ENCODE data around the gene IL32.

IL32 gene, protein sequence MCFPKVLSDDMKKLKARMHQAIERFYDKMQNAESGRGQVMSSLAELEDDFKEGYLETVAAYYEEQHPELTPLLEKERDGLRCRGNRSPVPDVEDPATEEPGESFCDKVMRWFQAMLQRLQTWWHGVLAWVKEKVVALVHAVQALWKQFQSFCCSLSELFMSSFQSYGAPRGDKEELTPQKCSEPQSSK

DNA sequence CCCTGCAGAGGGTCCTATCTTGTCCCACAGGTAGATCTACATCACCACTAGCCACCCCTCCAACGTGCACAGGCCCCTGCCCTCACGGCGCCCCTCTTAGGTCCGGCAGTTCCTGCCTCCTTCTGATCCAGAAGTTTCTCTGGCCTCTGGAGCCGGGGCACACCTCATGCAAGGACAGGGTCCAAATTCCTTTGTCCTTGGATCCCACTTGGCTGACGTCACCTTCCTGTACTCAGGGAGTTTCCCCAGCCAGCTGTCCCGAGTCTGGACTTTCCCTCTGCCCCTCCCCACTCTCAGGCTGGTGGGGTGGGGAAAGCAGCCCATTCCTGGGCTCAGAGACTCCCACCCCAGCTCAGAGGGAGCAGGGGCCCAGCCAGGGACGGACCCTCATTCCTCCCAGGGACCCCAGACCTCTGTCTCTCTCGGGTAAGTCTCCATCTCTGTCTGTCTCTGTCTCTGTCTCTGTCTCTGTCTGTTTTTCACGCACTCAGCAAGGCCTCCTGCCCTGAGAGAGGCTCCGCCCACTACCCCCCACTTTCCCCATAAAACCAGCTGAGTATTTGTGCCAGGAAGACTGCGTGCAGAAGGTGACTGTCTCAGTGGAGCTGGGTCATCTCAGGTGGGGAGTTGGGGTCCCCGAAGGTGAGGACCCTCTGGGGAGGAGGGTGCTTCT is at the start of gene IL32:
TSS of gene IL32 (plus strand) at position 572 of the 673 bp plus-strand sequence. CDS start 172 bp downstream, outside the sequence.
- DNase-seq (ENCODE audit: low spot score) = peak; percentile 82

DNA sequence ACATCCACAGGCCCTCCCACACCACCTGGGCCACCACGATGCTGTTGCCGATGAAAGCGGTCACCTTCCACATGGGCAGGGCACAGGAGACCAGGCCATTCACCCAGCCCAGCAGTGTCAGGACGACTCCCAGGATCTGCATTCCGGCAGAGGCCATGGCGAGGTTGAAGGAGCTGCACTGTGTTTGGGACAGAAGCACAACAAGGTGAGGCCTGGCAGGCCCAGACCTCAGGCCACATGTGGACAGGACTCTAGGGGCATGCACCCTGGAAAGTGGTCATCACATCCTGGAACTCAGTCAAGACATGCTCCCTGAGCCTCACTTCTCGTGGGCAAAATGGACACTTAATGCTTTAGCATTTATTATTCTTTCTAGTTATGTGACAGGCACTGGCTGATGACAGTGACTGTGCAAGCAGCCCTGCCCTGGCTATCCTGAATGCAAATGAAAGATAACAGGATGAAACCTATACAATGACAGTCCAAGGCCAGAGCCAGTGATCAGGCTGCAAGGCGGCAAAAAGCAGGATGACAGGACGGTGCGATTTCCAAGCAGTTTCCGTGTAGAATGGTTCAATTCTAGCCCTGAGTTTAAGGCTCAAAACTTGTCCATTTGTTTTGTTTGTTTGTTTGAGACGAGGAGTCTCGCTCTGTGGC is 49.4 kb upstream of the IL32 start:
- no peak for DNase-seq (ENCODE audit: low spot score)

DNA sequence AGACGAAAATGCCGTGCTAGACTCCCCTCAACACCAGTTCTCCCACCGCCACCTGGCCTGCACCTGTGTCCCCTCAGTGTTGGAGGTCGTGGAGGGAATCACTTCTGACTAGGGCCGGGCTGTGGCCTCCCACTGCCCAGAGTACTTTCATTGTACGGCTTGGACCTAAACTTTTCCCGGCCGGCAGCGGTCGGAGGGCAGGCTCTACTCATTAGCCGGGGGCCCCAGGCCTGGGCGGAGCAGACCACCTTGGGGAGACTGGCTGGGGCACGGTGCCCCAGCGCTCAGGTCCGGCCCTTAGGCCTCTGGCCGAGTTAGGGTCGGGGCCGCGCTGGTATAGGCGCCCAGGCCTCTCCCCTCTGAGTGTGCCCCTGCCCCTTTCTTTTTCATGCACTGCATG is 48.1 kb upstream of the IL32 start:
- no peak for DNase-seq (ENCODE audit: low spot score)

GRCh38 chr16:3017794-3018506 is 47.5 kb upstream of the IL32 start, which contains the start of gene CLDN6:
CLDN6 (minus strand) TSS chr16:3018183; CDS start chr16:3016021, 2,162 bp downstream.
- no peak for DNase-seq (ENCODE audit: low spot score)

GRCh38 chr16:3019594-3020246 is 45.7 kb upstream of the IL32 start:
- DNase-seq (ENCODE audit: low spot score) = no peak

DNA sequence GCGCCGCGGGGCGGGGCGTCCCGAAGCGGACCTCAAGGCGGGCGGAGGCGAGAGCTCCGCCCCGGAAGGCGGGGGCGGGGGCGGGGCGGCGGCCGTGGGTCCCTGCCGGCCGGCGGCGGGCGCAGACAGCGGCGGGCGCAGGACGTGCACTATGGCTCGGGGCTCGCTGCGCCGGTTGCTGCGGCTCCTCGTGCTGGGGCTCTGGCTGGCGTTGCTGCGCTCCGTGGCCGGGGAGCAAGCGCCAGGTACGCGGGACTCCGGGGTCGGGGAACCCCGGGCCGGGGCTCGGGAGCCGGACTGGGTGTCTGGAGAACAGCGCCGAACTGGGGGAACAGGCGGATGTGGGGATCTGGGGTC is 45.2 kb upstream of the IL32 start, which contains the start of gene TNFRSF12A:
TSS of gene TNFRSF12A (plus strand) at position 122 of the 357 bp plus-strand sequence. CDS start at position 152, 30 bp downstream.
- DNase-seq (ENCODE audit: low spot score) = peak; percentile 89

DNA sequence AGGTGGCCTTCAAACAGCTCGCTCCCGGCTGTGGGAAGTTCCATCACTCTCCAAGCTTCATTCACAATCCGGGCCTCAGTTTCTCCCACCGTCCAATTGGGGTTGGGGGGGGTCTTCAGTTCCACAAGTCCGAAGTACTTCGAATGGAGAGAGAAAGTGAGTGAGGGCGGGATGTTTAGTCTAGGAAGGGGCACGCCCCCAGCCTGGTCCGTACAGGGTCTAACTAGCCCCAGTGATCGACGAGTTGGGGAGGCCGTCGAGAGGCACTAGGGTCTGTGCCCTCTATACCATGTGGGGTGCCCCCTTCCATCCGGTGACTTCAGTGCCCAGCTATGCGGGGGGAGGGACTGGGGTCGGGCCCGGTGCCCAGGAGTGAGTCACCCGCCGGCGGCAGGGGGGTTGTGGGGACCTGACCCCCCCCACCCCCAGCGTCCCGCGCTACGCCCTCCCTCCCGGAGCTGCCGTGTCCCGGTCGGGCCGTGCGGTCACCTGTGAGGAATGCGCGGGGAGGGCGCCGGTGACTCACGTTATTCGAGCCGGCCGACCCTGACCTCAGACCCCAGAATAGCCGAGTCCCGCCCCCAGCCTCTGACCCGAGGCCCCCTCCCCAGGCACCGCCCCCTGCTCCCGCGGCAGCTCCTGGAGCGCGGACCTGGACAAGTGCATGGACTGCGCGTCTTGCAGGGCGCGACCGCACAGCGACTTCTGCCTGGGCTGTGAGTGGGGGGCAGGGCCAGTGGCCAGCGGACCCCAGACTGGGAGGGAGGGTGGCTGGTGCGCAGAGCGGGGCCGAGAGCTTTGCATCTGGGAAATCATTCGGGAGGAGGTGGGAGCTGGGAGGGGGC is 44.6 kb upstream of the IL32 start:
- peak; percentile 89 for DNase-seq (ENCODE audit: low spot score)

GRCh38 chr16:3021449-3022207 is 43.8 kb upstream of the IL32 start:
- peak; percentile 82 for DNase-seq (ENCODE audit: low spot score)

GRCh38 chr16:3022208-3022683 is 43.2 kb upstream of the IL32 start:
- peak; percentile 94 for DNase-seq (ENCODE audit: low spot score)

- DNase-seq (ENCODE audit: low spot score) = no peak
Measured at GRCh38 chr16:3022684-3023414, 42.6 kb upstream of the IL32 start.

DNA sequence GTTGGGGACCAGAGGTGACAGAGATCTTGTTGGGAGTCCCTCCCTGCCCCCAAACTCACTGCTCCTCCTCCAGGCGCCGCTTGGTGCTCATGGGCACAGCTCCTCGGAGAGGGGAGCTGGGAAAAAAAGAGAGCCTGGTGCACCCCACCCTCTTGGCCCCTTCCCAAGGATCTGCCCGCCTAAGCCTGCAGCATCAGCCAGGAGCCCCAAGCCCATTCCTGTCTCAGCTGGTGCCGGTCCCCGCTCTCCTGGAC is 42.1 kb upstream of the IL32 start:
- peak; percentile 57 for DNase-seq (ENCODE audit: low spot score)

DNA sequence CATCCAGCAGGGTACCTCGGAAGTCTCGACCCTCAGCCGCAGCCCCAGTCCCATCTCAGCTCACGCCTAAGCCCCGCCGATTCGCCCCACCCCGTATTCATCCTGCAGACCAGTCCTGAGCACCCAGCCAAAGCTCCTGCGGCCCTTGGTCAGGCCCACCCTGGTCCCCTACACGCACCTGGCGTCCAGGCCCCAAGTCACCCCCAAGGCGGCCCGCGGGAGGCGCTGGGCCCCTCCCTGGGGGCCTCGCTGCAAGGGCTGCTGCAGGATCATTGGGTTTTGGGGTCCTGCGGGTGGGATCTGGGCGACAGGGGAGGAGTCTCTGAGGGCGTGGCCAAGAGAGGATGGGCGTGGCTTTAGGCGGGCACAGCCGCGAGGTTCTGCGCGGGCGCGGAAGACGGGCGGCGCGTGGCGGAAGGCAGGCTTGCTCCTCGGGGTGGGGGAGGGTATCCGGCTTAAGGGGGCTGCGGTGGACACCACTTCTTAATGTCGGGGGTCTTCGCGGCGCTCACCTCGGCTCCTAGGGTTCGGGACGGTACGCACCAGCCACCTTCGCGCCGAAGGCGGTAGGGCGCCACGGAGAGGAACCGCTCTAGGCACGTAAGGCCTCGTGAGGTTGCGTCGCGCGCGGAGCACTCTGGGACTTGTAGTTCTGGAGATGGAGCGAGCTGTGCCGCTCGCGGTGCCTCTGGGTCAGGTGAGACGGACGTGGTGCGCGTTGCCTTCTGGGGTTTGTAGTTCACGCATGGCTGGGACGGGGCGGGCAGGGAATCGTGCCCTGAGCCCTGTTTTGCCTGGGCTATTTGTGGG is 41.6 kb upstream of the IL32 start, which contains the start of the genes HCFC1R1 and THOC6:
TSS of gene HCFC1R1 (minus strand) at position 274 of the 810 bp plus-strand sequence. CDS start at position 273, 1 bp downstream.
TSS of gene THOC6 (plus strand) at position 367 of the 810 bp plus-strand sequence. CDS start at position 659, 292 bp downstream.
- peak; percentile 98 for DNase-seq (ENCODE audit: low spot score)

- DNase-seq (ENCODE audit: low spot score) = no peak
Measured at GRCh38 chr16:3025032-3026002, 40.1 kb upstream of the IL32 start.

- DNase-seq (ENCODE audit: low spot score) = no peak
Measured at GRCh38 chr16:3026003-3026378, 39.4 kb upstream of the IL32 start.

DNA sequence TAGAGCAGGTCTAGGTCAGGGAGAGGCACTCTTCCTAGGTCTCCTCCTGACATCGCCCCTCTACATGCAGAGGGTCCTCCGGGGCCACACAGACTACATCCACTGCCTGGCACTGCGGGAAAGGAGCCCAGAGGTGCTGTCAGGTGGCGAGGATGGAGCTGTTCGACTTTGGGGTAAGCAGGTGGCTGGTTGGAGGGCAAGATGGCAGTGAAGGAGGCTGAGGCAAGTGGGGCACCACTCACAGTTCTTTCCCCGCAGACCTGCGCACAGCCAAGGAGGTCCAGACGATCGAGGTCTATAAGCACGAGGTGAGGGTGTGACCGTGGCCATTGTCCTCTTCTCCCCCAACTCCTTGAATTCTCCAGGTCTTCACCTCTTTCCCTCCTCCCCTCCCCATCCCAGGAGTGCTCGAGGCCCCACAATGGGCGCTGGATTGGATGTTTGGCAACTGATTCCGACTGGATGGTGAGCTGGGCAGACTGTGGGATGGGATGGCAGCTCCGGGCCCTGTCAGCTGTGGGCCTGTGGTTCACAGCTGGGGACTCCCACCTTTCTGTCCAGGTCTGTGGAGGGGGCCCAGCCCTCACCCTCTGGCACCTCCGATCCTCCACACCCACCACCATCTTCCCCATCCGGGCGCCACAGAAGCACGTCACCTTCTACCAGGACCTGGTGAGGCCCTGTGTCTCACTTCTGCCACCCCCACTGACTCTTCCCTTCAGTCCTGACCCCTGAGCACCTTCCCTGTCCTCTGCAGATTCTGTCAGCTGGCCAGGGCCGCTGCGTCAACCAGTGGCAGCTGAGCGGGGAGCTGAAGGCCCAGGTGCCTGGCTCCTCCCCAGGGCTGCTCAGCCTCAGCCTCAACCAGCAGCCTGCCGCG is 38.6 kb upstream of the IL32 start:
- DNase-seq (ENCODE audit: low spot score) = no peak

GRCh38 chr16:3027489-3027795 is 38.0 kb upstream of the IL32 start:
- DNase-seq (ENCODE audit: low spot score) = no peak

Data from LoVo (cell line).